GM21390 (cell line): ENCODE data around the gene HOOK1.
"Not testable (repeated sequence)": the region's sequence is repeated elsewhere in the genome, so short reads cannot be mapped to it uniquely, and the experiment has no call there.

ENCODE experiments used
- ATAC-seq: cut with Tn5 transposase; IDR thresholded peaks from one replicate; pipeline ENCODE4 v1.9.1; 2021; ENCODE audit not compliant: unreplicated experiment

The HOOK1 gene

GRCh38 chr1:59819566-59820438 is 5.1 kb downstream of the HOOK1 start:
- no peak for ATAC-seq

DNA sequence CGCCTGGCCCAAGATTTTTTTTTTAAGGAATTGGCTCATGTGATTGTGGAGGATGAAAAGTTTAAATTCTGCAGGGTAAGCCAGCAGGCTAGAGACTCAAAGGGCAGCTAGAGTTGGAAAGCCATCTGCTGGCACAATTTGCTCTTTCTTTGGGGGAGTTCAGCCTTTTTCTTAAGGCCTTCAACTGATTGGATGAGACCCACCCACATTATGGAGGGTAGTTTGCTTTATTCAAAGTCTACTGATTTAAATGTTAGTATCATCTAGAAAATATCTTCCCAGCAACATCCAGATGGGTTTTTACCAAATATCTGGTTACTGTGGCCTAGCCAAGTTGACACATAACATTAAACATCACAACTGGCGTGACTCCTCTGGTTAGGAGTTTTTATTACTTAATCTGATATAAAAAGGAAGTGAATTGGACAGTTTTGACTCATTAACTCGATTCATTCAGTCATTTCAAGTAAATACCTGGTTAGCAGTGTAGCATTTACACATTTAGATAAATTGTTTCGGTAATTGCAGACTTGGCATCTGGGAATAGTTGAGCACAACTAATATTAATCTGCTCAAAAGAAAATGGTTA is 12.4 kb downstream of the HOOK1 start:
- ATAC-seq: no peak

DNA sequence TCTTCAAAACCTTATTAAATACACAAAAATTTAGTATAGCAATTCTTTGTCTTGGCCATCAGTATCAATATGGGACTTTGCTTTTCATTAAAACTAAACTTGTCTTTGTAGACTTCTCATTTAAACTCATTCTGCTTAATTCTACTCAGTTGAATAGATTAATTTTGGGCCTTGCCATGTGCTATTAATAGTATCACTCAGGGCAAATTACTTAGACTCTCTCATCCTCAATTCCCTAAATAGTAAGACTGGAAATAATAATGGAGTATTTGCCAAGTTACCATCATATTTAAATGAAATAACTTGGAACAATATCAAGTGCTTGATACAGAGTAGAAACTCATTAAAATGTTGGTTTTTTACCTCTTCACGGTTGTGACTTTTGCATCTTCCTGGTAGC is 13.4 kb downstream of the HOOK1 start:
- no peak for ATAC-seq

- no peak for ATAC-seq
Observed at GRCh38 chr1:59831529-59831928, 16.8 kb downstream of the HOOK1 start.

DNA sequence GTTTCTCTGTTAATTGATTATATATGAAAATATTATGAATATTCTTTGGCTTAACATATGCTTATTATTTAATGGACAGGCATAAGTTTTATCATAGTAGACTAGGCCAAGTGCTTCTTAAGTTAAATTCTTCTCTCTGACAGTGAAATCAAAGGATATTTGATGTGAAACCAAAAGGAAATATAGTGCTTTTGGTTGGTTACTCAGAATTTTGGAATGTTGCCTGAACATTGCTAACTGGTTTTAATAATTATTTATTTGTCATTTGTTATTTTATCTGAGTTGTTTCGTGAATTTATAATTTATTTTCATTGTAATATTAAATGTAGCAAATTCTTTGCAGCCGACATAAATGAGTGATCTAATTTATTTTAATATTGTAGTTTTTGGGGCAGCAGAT is 18.3 kb downstream of the HOOK1 start:
- ATAC-seq: no peak

DNA sequence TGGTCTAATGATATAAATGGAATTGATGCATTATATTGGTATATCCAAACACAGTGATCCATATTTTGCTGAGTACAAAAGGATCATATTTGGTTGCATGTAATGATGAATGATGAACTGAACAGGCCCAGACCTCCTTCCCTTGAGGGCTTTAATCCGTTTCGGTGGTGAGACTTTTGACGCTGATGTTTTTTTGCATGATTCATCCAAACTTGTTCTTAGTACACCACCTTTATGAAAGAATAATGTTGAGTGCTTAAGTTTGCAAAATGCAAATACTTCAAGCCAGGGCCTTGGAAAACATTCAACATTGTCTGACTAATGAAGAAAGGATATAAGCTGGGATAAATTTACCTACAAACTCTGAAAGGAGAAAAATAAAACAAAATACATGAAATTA is 19.2 kb downstream of the HOOK1 start:
- ATAC-seq: no peak

DNA sequence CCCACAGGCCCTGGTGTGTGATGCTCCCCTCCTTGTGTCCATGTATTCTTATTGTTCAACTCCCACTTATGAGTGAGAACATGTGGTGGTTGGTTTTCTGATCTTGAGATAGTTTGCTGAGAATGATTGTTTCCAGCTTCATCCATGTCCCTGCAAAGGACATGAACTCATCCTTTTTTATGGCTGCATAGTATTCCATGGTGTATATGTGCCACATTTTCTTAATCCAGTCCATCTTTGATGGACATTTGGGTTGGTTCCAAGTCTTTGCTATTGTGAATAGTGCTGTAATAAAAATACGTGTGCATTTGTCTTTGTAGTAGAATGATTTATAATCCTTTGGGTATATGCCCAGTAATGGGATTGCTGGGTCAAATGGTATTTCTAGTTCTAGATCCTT is 23.1 kb downstream of the HOOK1 start:
- not testable (repeated sequence) for ATAC-seq

DNA sequence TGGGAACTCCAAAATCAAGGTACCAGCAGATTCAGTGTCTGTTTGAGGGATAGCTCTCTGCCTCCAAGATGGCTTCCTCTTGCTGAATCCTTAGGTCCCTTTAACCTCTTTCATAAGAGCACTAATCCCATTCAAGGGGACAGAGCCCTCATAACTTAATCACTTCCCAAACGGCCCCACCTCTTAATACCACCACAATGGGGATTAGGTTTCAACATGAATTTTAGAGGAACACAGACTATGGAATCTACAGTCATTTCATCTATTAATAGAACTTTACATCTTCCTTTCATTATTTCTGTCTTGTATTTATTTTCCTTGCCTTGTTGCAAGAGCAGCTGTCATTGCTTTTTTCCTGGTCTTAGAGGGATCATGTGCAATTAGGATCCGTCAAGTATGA is 30.3 kb downstream of the HOOK1 start:
- ATAC-seq: no peak

- no peak for ATAC-seq
Observed at GRCh38 chr1:59846209-59846894, 31.6 kb downstream of the HOOK1 start.

DNA sequence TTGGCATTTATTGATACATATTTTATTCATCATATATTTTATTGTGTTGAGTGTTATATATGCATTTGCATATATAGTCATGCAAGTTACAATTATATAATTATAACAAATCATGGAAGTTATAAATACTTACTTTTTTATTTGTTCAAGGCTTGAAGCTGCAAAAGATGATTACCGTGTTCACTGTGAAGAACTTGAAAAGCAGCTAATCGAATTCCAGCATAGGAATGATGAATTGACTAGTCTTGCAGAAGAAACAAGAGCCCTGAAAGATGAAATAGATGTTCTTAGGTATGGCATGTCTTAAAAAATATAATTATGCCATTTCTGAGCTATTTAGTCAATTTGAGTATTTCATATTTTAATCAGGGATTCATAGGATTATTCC is 32.1 kb downstream of the HOOK1 start:
- ATAC-seq: no peak

- ATAC-seq: no peak
Observed at GRCh38 chr1:59852117-59852516, 37.4 kb downstream of the HOOK1 start.

GRCh38 chr1:59855297-59855696 is 40.5 kb downstream of the HOOK1 start:
- not testable (repeated sequence) for ATAC-seq

GRCh38 chr1:59856725-59857338 is 42.1 kb downstream of the HOOK1 start:
- no peak for ATAC-seq

- ATAC-seq: no peak
Observed at GRCh38 chr1:59857679-59858354, 43.1 kb downstream of the HOOK1 start.

- no peak for ATAC-seq
Observed at GRCh38 chr1:59866462-59866861, 51.7 kb downstream of the HOOK1 start.

DNA sequence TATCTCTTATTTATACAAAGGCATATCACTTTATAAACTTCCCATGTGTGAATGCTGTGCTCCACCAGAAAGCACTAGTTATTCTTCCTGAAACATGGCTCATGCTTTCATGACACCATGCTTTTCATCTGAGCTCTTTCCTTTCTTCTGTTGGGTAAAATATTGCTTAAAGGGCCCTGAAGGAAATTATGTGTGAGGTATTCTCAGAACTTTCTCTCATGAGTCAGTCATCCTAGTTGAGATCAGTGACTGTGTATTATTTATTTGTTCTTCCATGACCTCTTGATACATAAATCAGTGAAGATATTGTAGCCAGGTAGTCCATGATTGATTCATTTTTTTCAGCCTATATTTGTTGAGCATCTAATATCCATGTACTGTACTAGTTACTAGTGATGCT is 57.0 kb downstream of the HOOK1 start:
- no peak for ATAC-seq

- no peak for ATAC-seq
Observed at GRCh38 chr1:59877108-59877682, 62.4 kb downstream of the HOOK1 start.

DNA sequence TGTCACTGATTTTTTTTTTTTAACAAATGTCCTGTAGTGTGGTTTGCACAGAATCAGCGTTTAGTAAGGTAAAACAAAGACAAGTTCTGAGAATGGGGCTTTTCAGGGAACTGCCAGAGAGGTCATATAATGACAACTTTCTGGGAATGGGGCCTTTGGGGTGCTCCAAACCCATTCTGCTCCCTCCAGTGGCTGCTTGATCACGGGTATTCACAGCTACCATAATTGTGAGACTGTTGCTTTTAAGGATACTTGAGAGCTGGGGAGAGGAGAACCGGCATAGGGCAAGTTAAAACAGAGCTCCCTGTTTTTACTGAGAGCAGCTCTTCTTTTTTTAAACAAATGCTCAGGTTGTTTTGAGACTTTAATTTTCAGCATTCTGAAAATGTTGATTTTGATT is 63.6 kb downstream of the HOOK1 start:
- no peak for ATAC-seq

DNA sequence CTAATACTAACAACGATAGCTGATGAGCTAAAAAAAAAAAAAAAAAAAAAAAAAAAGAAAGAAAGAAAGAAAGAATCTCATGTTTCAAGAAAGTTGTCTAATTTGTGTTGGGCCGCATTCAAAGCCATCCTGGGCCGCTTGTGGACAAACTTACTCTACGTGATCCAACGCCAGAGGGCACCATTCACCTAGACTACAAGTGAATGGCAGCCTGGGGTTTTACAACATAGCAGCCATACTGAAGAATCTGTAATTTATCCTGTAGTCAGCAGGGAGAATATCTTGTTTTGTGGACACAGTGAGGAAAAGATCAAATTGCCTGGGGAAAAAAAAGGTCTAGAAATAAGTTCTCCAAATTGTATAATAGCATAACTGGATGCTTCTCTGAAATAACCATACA is 64.8 kb downstream of the HOOK1 start:
- no peak for ATAC-seq

DNA sequence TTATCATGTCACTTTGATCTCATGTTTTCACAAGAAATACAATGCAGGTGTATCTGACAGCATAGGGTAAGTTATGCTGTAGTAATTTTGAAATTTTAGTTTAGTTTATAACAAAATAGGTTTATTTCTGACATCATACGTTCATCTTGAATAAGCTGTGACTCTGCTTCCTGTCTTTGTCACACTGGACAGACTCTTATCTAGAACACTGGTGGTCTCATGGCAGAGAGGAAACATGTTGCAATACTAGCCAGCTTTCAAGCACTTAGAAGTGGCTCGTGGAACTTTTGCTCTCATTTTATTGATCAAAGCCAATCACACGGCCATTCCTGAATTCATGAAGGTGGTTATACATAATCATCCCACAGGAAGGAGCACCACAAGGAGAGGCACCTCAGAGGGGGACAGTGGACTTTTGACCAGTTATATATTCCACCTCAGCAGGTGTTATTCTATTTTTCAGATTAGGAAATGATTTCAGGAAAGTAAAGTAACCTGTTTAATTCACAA is 65.3 kb downstream of the HOOK1 start:
- ATAC-seq: no peak

- ATAC-seq: no peak
Observed at GRCh38 chr1:59880735-59881134, 66.0 kb downstream of the HOOK1 start.
